ENCODE results near the gene HS3ST1.

The HS3ST1 gene

GRCh38 chr4:11355226-11355625, 73.5 kb downstream of the HS3ST1 start:
- Histone ChIP-seq H3K9ac (ENCODE audit: low read depth, low read length) (no peak overlapping the region), H3K4me1 (ENCODE audit: insufficient read depth, low read length) (no peaks in the 10 kb centered on the region), H3K4me3 (ENCODE audit: low read length) (no peak overlapping the region), H3K27ac (ENCODE audit: low read depth, low read length) (no peak overlapping the region), H3K9me3 (ENCODE audit: insufficient read depth, low read depth, low read length) (0 out of 2 replicates have a peak, but pooled peaks cover 3% of the 10 kb centered on the region), H3K36me3 (ENCODE audit: insufficient read depth, low read length) (no peaks in the 10 kb centered on the region), H3K27me3 (ENCODE audit: insufficient read depth, low read length) (no peaks in the 10 kb centered on the region)
- 84% methylated on average over 8 of the region's 8 CpGs for WGBS

GRCh38 chr4:11354531-11354930, 74.2 kb downstream of the HS3ST1 start:
- 98% methylated on average over 5 of the region's 5 CpGs for WGBS
- no peak overlapping the region for H3K4me3 ChIP-seq (ENCODE audit: low read length)
- H3K36me3 ChIP-seq (ENCODE audit: insufficient read depth, low read length), result no peaks in the 10 kb centered on the region
- no peaks in the 10 kb centered on the region for H3K4me1 ChIP-seq (ENCODE audit: insufficient read depth, low read length)
- 0 out of 2 replicates have a peak, but pooled peaks cover 3% of the 10 kb centered on the region for H3K9me3 ChIP-seq (ENCODE audit: insufficient read depth, low read depth, low read length)
- H3K27me3 ChIP-seq (ENCODE audit: insufficient read depth, low read length), result no peaks in the 10 kb centered on the region
- no peak overlapping the region for H3K9ac ChIP-seq (ENCODE audit: low read depth, low read length)
- no peak overlapping the region for H3K27ac ChIP-seq (ENCODE audit: low read depth, low read length)

- 95% methylated on average over 2 of the region's 3 CpGs for WGBS
- no peak overlapping the region for H3K27ac ChIP-seq (ENCODE audit: low read depth, low read length)
- H3K36me3 ChIP-seq (ENCODE audit: insufficient read depth, low read length), result no peaks in the 10 kb centered on the region
Measured at GRCh38 chr4:11348449-11349088, 80.1 kb downstream of the HS3ST1 start.

GRCh38 chr4:11344916-11345315, 83.8 kb downstream of the HS3ST1 start:
- WGBS, result 94% methylated on average over 2 of the region's 2 CpGs
- no peaks in the 10 kb centered on the region for H3K36me3 ChIP-seq (ENCODE audit: insufficient read depth, low read length)
- H3K9me3 ChIP-seq (ENCODE audit: insufficient read depth, low read depth, low read length), result no peaks in the 10 kb centered on the region
- no peaks in the 10 kb centered on the region for H3K27me3 ChIP-seq (ENCODE audit: insufficient read depth, low read length)
- no peaks in the 10 kb centered on the region for H3K4me1 ChIP-seq (ENCODE audit: insufficient read depth, low read length)
- no peak overlapping the region for H3K9ac ChIP-seq (ENCODE audit: low read depth, low read length)
- no peak overlapping the region for H3K27ac ChIP-seq (ENCODE audit: low read depth, low read length)
- no peak overlapping the region for H3K4me3 ChIP-seq (ENCODE audit: low read length)

More at GRCh38 chr4:11348449-11349088, 80.1 kb downstream of the HS3ST1 start:
- Histone ChIP-seq H3K4me1 (ENCODE audit: insufficient read depth, low read length) (no peaks in the 10 kb centered on the region), H3K9ac (ENCODE audit: low read depth, low read length) (no peak overlapping the region), H3K4me3 (ENCODE audit: low read length) (no peak overlapping the region), H3K27me3 (ENCODE audit: insufficient read depth, low read length) (no peaks in the 10 kb centered on the region), H3K9me3 (ENCODE audit: insufficient read depth, low read depth, low read length) (no peaks in the 10 kb centered on the region)

GRCh38 chr4:11343536-11343935, 85.2 kb downstream of the HS3ST1 start:
- H3K9me3 ChIP-seq (ENCODE audit: insufficient read depth, low read depth, low read length), result no peaks in the 10 kb centered on the region

More at GRCh38 chr4:11343536-11343935, 85.2 kb downstream of the HS3ST1 start:
- WGBS, result 69% methylated on average over 4 of the region's 4 CpGs
- Histone ChIP-seq H3K36me3 (ENCODE audit: insufficient read depth, low read length) (no peaks in the 10 kb centered on the region), H3K4me3 (ENCODE audit: low read length) (no peak overlapping the region), H3K9ac (ENCODE audit: low read depth, low read length) (no peak overlapping the region), H3K4me1 (ENCODE audit: insufficient read depth, low read length) (no peaks in the 10 kb centered on the region), H3K27me3 (ENCODE audit: insufficient read depth, low read length) (no peaks in the 10 kb centered on the region), H3K27ac (ENCODE audit: low read depth, low read length) (no peak overlapping the region)
